K562 (cell line): ENCODE results near the gene LNPEP. TPM values are rescaled to one million over a fixed set of nuclear protein-coding genes. Genes with fewer than 3 reads are reported as not detected.

Experiments
- CBFA2T2 ChIP-seq: fragments of 450-650 bp; conservative IDR thresholded peaks from 2 replicates; pipeline ENCODE4 v1.6.1; 2017; ENCODE audit warnings: mild to moderate bottlenecking
- DDX20 ChIP-seq: fragments of 450-650 bp; IDR thresholded peaks from 2 replicates; pipeline ENCODE4 v1.6.1; 2016; ENCODE audit warnings: missing genetic modification characterization, low read depth, mild to moderate bottlenecking, missing compliant biosample characterization, moderate library complexity
- E4F1 ChIP-seq: fragments of 250-450 bp; sonication (Bioruptor Pico); IDR thresholded peaks from 2 replicates; pipeline ENCODE4 v1.5.0; 2021; ENCODE audit warnings: mild to moderate bottlenecking, borderline replicate concordance
- KDM1A ChIP-seq, 2 experiments: fragments of 450-650 bp; IDR thresholded peaks; 2 replicates each; pipeline ENCODE4 v1.6.1; 2016; ENCODE audit warnings: mild to moderate bottlenecking in 2 of 2
- KHSRP ChIP-seq: fragments of 450-650 bp; IDR thresholded peaks from 2 replicates; pipeline ENCODE4 v1.6.1; 2017
- MGA ChIP-seq: fragments of 450-650 bp; IDR thresholded peaks from 2 replicates; pipeline ENCODE4 v1.6.1; 2016; ENCODE audit warnings: mild to moderate bottlenecking, moderate library complexity
- MTA3 ChIP-seq: fragments of 450-650 bp; formaldehyde crosslinking; IDR thresholded peaks from 2 replicates; pipeline ENCODE4 v1.6.1; 2017; ENCODE audit warnings: mild to moderate bottlenecking, borderline replicate concordance
- RFX5 ChIP-seq: IDR thresholded peaks from 2 replicates; pipeline ENCODE4 v1.6.1; 2011; ENCODE audit warnings: low read depth, mild to moderate bottlenecking, improper control_type of control experiment, low read length
- ZNF239 ChIP-seq: fragments of 250-450 bp; sonication (Bioruptor Pico); IDR thresholded peaks from 2 replicates; pipeline ENCODE4 v1.4.0; 2020; ENCODE audit warnings: mild to moderate bottlenecking
- ZNF583 ChIP-seq: fragments of 250-450 bp; sonication (Bioruptor Pico); IDR thresholded peaks from 2 replicates; pipeline ENCODE4 v1.4.0; 2020
- ZNF589 ChIP-seq: fragments of 200-800 bp; sonication (Bioruptor generic); IDR thresholded peaks from 2 replicates; pipeline ENCODE4 v1.6.1; 2016; ENCODE audit warnings: low read depth, missing genetic modification characterization, missing compliant biosample characterization
- ZNF699 ChIP-seq: fragments of 250-450 bp; sonication (Bioruptor Pico); IDR thresholded peaks from 2 replicates; pipeline ENCODE4 v1.8.0; 2021; ENCODE audit warnings: mild to moderate bottlenecking, moderate library complexity; ENCODE audit not compliant: insufficient replicate concordance
- polyA plus RNA-seq, 8 experiments: library from polyadenylated mRNA; depleted of rRNA in 4 of 8; stranded (reverse) in 5 of 8; unstranded in 3 of 8; fragments of >200 nt; fragmentation: Nextera tagmentation in 2 of 8; fragmentation: Illumina TruSeq in 1 of 8; extraction: Ambion mirVana in 2 of 8; extraction: Trizol in 1 of 8; gene quantifications; 2 replicates each; pipeline versions ENCODE4 v1.2.1 to v1.2.3, GENCODE V29; 2011 to 2014; ENCODE audit warnings: inconsistent platforms in 1 of 8, missing spikeins in 1 of 8
- total RNA-seq, 7 experiments: library from RNA; depleted of rRNA in 6 of 7; stranded (reverse); fragments of >200 nt in 6 of 7; fragmentation: Illumina TruSeq in 2 of 7; extraction: Trizol in 2 of 7; gene quantifications; 2 replicates each; pipeline versions ENCODE4 v1.2.1 to v1.2.3, GENCODE V29; 2011 to 2021; ENCODE audit warnings: low replicate concordance in 1 of 7
- TF ChIP-seq, protein P1 (sequence below): fragments of 250-450 bp; sonication (Bioruptor Pico); IDR thresholded peaks from 2 replicates; pipeline ENCODE4 v1.9.0; 2021; ENCODE audit warnings: mild to moderate bottlenecking

LNPEP gene
- total and polyA plus RNA-seq, 9 of the 15 experiments (the other 6 are each of a cell fraction or from before 2014, with no cell fraction given) = 2.6 to 27.9 (median 11.2) TPM

DNA sequence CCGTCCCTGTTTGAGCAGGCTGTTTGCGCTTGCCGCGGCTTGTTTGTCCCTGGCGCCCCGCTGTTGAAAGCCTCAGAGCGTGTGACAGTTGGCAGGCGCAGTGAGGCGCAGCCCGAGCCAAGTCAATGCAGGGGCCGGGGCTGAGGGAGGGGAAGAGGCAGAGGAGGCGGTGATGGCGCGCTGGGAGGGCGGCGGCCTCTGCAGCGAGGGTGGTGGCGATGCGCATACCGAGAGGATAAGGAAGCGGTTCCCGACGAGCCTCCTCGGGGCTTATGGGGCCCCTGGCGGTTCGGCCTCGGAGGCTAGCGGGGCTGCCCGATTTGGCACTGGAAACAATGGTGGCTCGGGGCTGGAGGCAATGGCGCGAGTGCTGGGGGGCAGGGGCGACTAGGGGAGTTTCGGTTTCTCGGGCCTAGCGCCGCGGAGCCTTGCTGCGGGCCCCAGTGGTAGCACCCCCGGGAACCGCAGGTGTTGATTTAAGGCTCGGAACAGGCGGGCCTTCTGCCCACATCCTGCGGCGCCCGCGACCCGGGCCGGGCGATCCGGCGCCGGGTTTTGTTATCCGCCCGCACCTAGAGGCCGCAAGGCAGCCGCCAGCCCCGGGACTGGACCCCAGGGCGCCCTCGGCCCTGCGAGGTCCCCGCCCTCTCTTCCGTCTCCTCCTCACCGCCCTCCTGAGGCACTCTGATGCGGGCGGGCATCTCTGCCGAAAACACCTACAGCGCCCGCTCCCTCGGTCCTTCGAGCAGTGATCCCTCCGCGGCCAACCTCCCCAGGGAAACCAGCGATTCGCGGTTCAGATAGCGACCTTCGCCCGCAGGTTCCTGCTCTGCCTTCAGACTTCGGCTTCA is 947 bp upstream of the LNPEP start (continued):
- no peak for TF ChIP-seq DDX20 (tag)
- no peak for TF ChIP-seq ZNF699 (CRISPR knock-in tag)
- TF ChIP-seq CBFA2T2 = 0 out of 2 replicates have a peak, but pooled peaks have one; percentile 6
- no peak; the same call in 1 of the 2 replicates for TF ChIP-seq ZNF589 (CRISPR knock-in tag)
- TF ChIP-seq, protein P1, sequence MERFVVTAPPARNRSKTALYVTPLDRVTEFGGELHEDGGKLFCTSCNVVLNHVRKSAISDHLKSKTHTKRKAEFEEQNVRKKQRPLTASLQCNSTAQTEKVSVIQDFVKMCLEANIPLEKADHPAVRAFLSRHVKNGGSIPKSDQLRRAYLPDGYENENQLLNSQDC (CRISPR knock-in tag) = no peak; the same call in 1 of the 2 replicates
- no peak for TF ChIP-seq KHSRP
- TF ChIP-seq E4F1 (CRISPR knock-in tag) = no peak
- TF ChIP-seq MTA3 = peak; percentile 70; the same call in 1 of the 2 replicates
- peak; percentile 62 to 77; a peak in 2 of 4 replicates for TF ChIP-seq KDM1A (IDR thresholded peaks at IDR 0.05)
- TF ChIP-seq RFX5 = no peak
- peak; percentile 76 for TF ChIP-seq MGA
- TF ChIP-seq ZNF239 (CRISPR knock-in tag) = no peak
- peak; percentile 19; the same call in 1 of the 2 replicates for TF ChIP-seq ZNF583
